Osteocyte (in vitro differentiated cells): ENCODE measurements around the gene CLC. TPM values are rescaled to one million over a fixed set of nuclear protein-coding genes. Genes with fewer than 3 reads are reported as not detected.

Source experiments
- DNase-seq: peaks from one replicate; pipeline ENCODE4 v3.0.0; 2021; ENCODE audit warnings: mixed read lengths; ENCODE audit not compliant: unreplicated experiment; ENCODE audit errors: extremely low spot score
- H3K27ac Mint-ChIP-seq: one replicate; pipeline ENCODE4 v1.8.0; 2021; ENCODE audit warnings: mild to moderate bottlenecking, mixed read lengths; ENCODE audit not compliant: unreplicated experiment
- H3K27me3 Mint-ChIP-seq: one replicate; pipeline ENCODE4 v1.8.0; 2021; ENCODE audit warnings: mixed read lengths; ENCODE audit not compliant: unreplicated experiment
- H3K36me3 Mint-ChIP-seq: one replicate; pipeline ENCODE4 v1.8.0; 2021; ENCODE audit warnings: mixed read lengths; ENCODE audit not compliant: unreplicated experiment
- H3K4me1 Mint-ChIP-seq: one replicate; pipeline ENCODE4 v1.8.0; 2021; ENCODE audit warnings: mixed read lengths; ENCODE audit not compliant: unreplicated experiment
- H3K4me3 Mint-ChIP-seq: one replicate; pipeline ENCODE4 v1.8.0; 2021; ENCODE audit warnings: mild to moderate bottlenecking, moderate library complexity, mixed read lengths; ENCODE audit not compliant: unreplicated experiment
- H3K9me3 Mint-ChIP-seq: one replicate; pipeline ENCODE4 v1.8.0; 2021; ENCODE audit warnings: mixed read lengths; ENCODE audit not compliant: unreplicated experiment
- CTCF ChIP-seq: fragments of 200-600 bp; sonication (generic); IDR thresholded peaks from 2 replicates; pipeline ENCODE4 v1.5.0; 2021; ENCODE audit warnings: antibody characterized with exemption, mild to moderate bottlenecking, moderate library complexity
- total RNA-seq: library from RNA; stranded (reverse); gene quantifications from 2 replicates; pipeline ENCODE4 v1.2.1, GENCODE V29; 2021

CLC gene
- total RNA-seq, 1 donor from 2014 or later, result not detected

DNA sequence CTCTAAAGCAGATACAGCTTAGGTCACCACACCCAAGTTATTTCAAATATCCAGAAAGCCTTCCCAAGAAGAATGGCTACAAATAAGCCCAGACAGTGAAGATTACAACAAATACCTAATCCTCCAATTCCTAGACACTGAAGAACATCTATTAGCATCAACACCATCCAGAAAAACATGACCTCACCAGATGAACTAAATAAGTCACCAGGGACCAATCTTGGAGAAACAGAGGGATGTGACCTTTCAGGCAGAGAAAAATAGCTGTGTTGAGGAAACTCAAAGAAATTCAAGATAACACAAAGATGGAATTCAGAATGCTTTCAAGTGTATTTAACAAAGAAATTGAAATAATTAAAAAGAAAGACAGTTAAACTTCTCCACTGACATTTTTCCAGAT is 15.0 kb upstream of the CLC start:
- no peak for TF ChIP-seq CTCF
- Mint-ChIP-seq H3K4me3 (no peak overlapping the region), H3K27ac (no peak overlapping the region), H3K27me3 (peaks cover 13% of the 10 kb centered on the region), H3K9me3 (no peaks in the 10 kb centered on the region), H3K4me1 (no peaks in the 10 kb centered on the region), H3K36me3 (no peaks in the 10 kb centered on the region)
- DNase-seq, result no peak

DNA sequence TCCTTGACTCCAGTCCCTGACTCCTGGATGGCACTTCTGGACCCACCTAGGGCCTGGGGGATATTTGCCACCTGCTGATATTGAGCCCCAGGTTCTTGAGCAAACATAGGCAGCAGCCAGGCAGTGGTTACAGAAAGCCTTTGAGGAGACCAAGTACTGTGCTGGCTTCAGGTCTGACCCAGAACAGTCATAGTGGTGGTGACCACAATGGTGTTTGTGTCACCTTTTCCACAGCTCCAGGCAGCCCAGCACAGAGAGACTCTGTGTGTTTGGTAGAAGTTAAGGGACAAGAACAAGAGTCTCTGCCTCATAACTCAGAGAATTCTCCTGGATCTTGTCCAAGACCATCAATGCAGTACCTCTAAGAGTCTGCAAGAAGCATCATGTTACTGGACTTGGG is 14.6 kb upstream of the CLC start:
- no peak for TF ChIP-seq CTCF
- Mint-ChIP-seq H3K4me1 (no peaks in the 10 kb centered on the region), H3K27me3 (peaks cover 11% of the 10 kb centered on the region), H3K27ac (no peak overlapping the region), H3K9me3 (no peaks in the 10 kb centered on the region), H3K36me3 (no peaks in the 10 kb centered on the region), H3K4me3 (no peak overlapping the region)
- DNase-seq, result no peak

- H3K4me1 Mint-ChIP-seq, result no peaks in the 10 kb centered on the region
- no peaks in the 10 kb centered on the region for H3K9me3 Mint-ChIP-seq
- H3K36me3 Mint-ChIP-seq, result no peaks in the 10 kb centered on the region
- no peak for DNase-seq
- peaks cover 14% of the 10 kb centered on the region for H3K27me3 Mint-ChIP-seq
- TF ChIP-seq CTCF, result no peak
- H3K27ac Mint-ChIP-seq, result no peak overlapping the region
- no peak overlapping the region for H3K4me3 Mint-ChIP-seq
These were observed 12.2 kb upstream of the CLC start for GRCh38 chr19:39749981-39750380.

GRCh38 chr19:39746836-39747529 is 9.2 kb upstream of the CLC start:
- no peak for TF ChIP-seq CTCF
- Mint-ChIP-seq H3K4me1 (no peaks in the 10 kb centered on the region), H3K9me3 (no peaks in the 10 kb centered on the region), H3K36me3 (no peaks in the 10 kb centered on the region), H3K4me3 (no peak overlapping the region), H3K27me3 (peaks cover 17% of the 10 kb centered on the region), H3K27ac (no peak overlapping the region)
- DNase-seq, result no peak

- TF ChIP-seq CTCF, result no peak
- no peak overlapping the region for H3K27ac Mint-ChIP-seq
- no peak overlapping the region for H3K4me3 Mint-ChIP-seq
- peaks cover 18% of the 10 kb centered on the region for H3K27me3 Mint-ChIP-seq
- H3K9me3 Mint-ChIP-seq, result no peaks in the 10 kb centered on the region
- no peaks in the 10 kb centered on the region for H3K4me1 Mint-ChIP-seq
- no peak for DNase-seq
- H3K36me3 Mint-ChIP-seq, result no peaks in the 10 kb centered on the region
These were observed 7.8 kb upstream of the CLC start for GRCh38 chr19:39745643-39746042.
